ENCODE results near the gene VSIG10L.

VSIG10L gene

GRCh38 chr19:51364200-51365106, 22.5 kb upstream of the VSIG10L start:
- no peak overlapping the region for H3K4me3 ChIP-seq (ENCODE audit: low read depth, low read length)
- TF ChIP-seq CTCF (IDR thresholded peaks at IDR 0.05; ENCODE audit: low read depth, low read length): no peak

- H3K4me3 ChIP-seq (ENCODE audit: low read depth, low read length): no peak overlapping the region
- no peak for TF ChIP-seq CTCF (IDR thresholded peaks at IDR 0.05; ENCODE audit: low read depth, low read length)
Measured at GRCh38 chr19:51361239-51361638, 19.3 kb upstream of the VSIG10L start.

- no peak overlapping the region for H3K4me3 ChIP-seq (ENCODE audit: low read depth, low read length)
- TF ChIP-seq CTCF (IDR thresholded peaks at IDR 0.05; ENCODE audit: low read depth, low read length): no peak
Measured at GRCh38 chr19:51359294-51359693, 17.4 kb upstream of the VSIG10L start.

- TF ChIP-seq CTCF (IDR thresholded peaks at IDR 0.05; ENCODE audit: low read depth, low read length): no peak
- no peak overlapping the region for H3K4me3 ChIP-seq (ENCODE audit: low read depth, low read length)
Measured at GRCh38 chr19:51357952-51358351, 16.0 kb upstream of the VSIG10L start.

- no peak for TF ChIP-seq CTCF (IDR thresholded peaks at IDR 0.05; ENCODE audit: low read depth, low read length)
- no peak overlapping the region for H3K4me3 ChIP-seq (ENCODE audit: low read depth, low read length)
Measured at GRCh38 chr19:51356159-51356801, 14.3 kb upstream of the VSIG10L start.

GRCh38 chr19:51354742-51355148, 12.8 kb upstream of the VSIG10L start:
- no peak for TF ChIP-seq CTCF (IDR thresholded peaks at IDR 0.05; ENCODE audit: low read depth, low read length)
- no peak overlapping the region for H3K4me3 ChIP-seq (ENCODE audit: low read depth, low read length)

Measured in WI38 (cell line).